ENCODE data around the gene PTPRS.

PTPRS gene

GRCh38 chr19:5308451-5309437, 31.9 kb downstream of the PTPRS start:
- DNase-seq (ENCODE audit: low read depth in 2 of 2): no peak

GRCh38 chr19:5307655-5308054, 33.0 kb downstream of the PTPRS start:
- no peak for DNase-seq (ENCODE audit: low read depth in 2 of 2)

DNA sequence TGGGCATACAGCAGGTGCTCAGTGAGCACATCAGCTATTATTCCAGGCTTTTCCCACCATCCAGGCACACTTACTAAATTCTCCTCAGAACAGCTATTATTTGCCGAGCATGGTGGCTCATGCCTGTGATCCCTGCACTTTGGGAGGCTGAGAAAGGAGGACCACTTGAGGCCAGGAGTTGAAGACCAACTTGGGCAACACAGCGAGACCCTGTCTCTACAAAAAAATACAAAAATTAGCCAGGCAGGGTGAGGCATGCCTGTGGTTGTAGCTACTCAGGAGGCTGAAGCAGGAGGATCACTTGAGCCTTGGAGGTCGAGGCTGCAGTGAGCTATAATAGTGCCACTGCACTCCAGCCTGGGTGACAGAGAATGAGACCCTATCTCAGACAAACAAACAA, 35.4 kb downstream of the PTPRS start:
- no peak for DNase-seq (ENCODE audit: low read depth in 2 of 2)

- DNase-seq (ENCODE audit: low read depth in 2 of 2): no peak
Observed at GRCh38 chr19:5304486-5304885, 36.1 kb downstream of the PTPRS start.

GRCh38 chr19:5303208-5303607, 37.4 kb downstream of the PTPRS start:
- no peak for DNase-seq (ENCODE audit: low read depth in 2 of 2)

GRCh38 chr19:5302396-5302795, 38.2 kb downstream of the PTPRS start:
- DNase-seq (ENCODE audit: low read depth in 2 of 2): no peak

DNA sequence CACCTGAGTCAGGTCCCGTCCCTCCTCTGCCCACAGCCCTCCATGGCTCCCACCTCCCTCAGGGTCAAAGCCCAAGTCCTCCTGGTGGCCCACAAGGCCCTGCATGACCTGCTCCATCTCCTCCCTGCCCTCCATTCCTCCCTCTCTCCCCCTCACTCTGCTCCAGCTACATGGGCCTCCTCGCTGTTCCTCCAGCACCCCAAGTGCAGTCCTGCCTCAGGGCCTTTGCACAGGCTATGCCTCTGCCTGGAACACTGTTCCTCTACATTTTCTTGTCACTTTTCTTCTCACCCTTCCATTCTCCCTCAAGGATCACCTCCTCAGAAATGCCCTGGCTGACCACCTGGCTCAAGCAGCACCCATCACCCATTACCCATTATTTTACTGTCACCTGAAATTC, 41.5 kb downstream of the PTPRS start:
- DNase-seq (ENCODE audit: low read depth in 2 of 2): no peak

DNA sequence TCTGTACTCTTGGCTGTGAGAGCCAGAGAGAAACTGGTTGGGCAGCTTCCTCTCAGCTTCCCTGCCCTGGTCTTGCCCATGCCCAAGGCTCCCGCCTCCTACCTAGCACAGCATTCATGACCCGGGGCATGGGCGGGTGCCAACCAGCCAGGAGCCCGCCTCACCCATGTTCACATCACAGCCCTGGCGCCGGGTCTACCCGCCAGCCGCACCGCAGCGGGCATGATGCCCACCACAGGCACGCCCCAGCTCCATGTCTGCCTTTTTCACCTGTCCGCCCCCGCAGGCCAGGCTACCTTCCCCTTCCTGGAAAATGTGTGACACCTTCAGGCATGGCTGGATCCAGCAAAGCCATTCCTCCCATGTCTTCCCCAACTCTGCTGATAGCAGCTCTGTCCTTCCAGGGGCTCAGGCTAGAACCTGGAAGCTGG, 42.1 kb downstream of the PTPRS start:
- DNase-seq (ENCODE audit: low read depth in 2 of 2): no peak

- DNase-seq (ENCODE audit: low read depth in 2 of 2): no peak
Observed at GRCh38 chr19:5297272-5297669, 43.3 kb downstream of the PTPRS start.

GRCh38 chr19:5296457-5297271, 43.9 kb downstream of the PTPRS start:
- DNase-seq (ENCODE audit: low read depth in 2 of 2): no peak

- no peak for DNase-seq (ENCODE audit: low read depth in 2 of 2)
Observed at GRCh38 chr19:5296021-5296420, 44.6 kb downstream of the PTPRS start.

GRCh38 chr19:5294403-5295160, 46.0 kb downstream of the PTPRS start:
- no peak for DNase-seq (ENCODE audit: low read depth in 2 of 2)

- DNase-seq (ENCODE audit: low read depth in 2 of 2): no peak
Observed at GRCh38 chr19:5293612-5294378, 46.8 kb downstream of the PTPRS start.

DNA sequence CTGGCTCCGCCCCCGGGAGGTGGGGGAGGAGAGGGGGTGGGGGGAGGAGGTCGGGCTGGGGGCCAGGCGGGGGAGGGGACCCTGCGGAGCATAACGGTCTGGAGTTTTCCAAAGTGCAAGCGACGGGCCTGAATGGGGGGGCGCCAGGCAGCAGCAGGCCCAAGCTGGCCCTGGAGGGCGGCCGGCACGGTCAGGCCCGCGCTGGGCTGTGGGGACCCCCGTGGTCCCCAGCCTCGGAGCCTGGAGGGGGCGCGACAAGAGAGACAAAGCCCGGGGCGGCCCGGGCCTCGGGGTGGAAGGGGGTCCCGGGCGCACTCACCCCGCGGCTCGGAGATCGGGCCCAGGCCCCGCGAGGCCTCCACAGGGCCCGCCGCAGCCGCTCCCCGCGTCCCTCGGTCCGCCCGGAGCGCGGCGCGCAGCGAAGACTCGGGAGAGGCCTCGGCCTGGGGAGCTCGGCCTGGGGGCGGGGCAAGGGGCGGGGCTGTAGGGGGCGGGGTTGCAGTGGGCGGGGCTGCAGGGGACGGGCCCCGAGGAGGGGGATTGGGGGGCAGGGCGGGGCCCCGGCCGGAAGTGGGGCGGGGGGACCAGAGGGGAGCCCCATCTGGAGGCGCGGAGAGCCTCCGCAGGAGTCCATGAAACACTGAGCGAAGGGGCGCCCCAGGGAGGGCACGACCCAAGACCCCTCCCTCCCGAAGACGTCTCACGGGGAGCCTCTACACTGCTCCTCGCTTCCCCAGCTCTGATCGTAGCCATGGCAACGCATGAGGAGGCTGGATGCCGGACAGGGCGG, 47.6 kb downstream of the PTPRS start:
- DNase-seq (ENCODE audit: low read depth in 2 of 2): no peak

- DNase-seq (ENCODE audit: low read depth in 2 of 2): no peak
Observed at GRCh38 chr19:5292453-5292821, 48.2 kb downstream of the PTPRS start.

DNA sequence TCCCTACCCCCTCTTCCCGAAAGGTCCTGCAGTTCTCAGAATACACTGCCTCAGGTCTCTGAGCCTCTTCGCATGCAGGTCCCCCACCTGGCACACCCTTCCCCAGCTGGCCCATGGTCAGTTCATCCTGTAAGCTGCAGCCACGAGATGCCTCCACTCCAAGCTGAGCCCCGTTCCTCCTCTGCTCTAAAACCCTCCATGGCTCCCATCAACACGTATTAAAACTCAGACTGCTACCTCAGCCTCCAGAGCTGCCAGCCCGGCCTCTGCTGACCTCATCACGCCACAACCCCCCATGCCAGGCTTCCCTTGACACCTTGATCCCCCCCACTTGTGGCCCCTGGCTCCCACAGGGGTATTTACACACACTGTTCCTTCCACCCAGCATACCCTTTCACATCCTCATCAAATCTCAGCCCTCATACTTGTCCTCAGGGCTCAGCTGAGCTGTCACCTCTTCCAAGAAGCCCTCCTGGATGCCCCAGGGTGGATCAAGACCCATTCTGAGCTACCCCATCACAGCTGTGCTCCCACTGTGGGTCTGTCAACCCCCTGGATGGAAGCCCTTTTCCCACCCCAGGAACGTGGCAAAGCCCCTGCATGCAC, 48.9 kb downstream of the PTPRS start:
- no peak for DNase-seq (ENCODE audit: low read depth in 2 of 2)

Measured in activated CD8-positive, alpha-beta memory T cell treated with anti-CD3 and anti-CD28 coated beads for 4 hours (primary cell).